ENCODE data around the gene SPESP1. TPM values are rescaled to one million over a fixed set of nuclear protein-coding genes. Genes with fewer than 3 reads are reported as not detected.

Gene SPESP1
- polyA plus RNA-seq, 2 of the 4 experiments (the other 2 are of a cell fraction): not detected

DNA sequence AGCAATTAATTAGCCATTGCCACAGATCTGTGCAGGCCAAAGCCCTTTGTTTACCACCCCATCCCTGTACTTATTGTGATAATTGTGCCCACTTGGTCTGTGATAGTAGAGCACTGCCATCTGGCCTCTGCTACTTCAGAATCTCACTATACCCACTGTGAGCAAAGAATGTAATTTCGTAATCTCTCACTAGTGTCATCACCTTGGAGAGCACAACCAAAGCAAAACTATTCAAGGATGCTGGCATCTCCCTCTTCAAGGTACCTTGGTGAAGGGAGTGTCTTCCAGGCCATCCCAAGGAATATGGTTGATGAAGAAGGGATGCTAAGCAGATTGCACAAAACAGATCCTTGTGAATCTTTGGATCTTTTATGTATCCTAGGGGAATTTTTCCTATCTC lies 49.5 kb downstream of the SPESP1 start:
- POLR2A ChIA-PET: no interaction called here
- H3K9me3 ChIP-seq: 0 out of 3 replicates have a peak, but pooled peaks cover 3% of the 10 kb centered on the region
- ATAC-seq: no peak; a peak in 1 of 6 replicates
- no peaks in the 10 kb centered on the region for H3K4me1 ChIP-seq
- H3K27ac ChIP-seq: no peak overlapping the region
- no peak for DNase-seq (ENCODE audit: low read depth in 1 of 2, low spot score in 1 of 2)
- TF ChIP-seq ZC3H11A (IDR thresholded peaks at IDR 0.05): no peak
- TF ChIP-seq ZNF302 (CRISPR knock-in tag; IDR thresholded peaks at IDR 0.05): no peak
- TF ChIP-seq RNF2 (IDR thresholded peaks at IDR 0.05; ENCODE audit: borderline replicate concordance, low read depth): no peak
- no peak for TF ChIP-seq POLR2AphosphoS2 (conservative IDR thresholded peaks at IDR 0.05; ENCODE audit: low read length)
- TF ChIP-seq EHMT2 (IDR thresholded peaks at IDR 0.05; ENCODE audit: low read depth): no peak
- TF ChIP-seq RAD21 (conservative IDR thresholded peaks at IDR 0.05 in 1 of 2, IDR thresholded peaks at IDR 0.05 in 1 of 2): no peak
- no peak for TF ChIP-seq FOSB (CRISPR knock-in tag; IDR thresholded peaks at IDR 0.05)
- TF ChIP-seq EHF (CRISPR knock-in tag; IDR thresholded peaks at IDR 0.05): no peak
- TF ChIP-seq HOXB13 (CRISPR knock-in tag; IDR thresholded peaks at IDR 0.05; ENCODE audit: low read depth): no peak
- TF ChIP-seq POLR2A (IDR thresholded peaks at IDR 0.05; ENCODE audit: low read length): no peak
- no peak for TF ChIP-seq CHD2 (IDR thresholded peaks at IDR 0.05; ENCODE audit: low read length, partially characterized antibody)
- no peak for TF ChIP-seq RARB (CRISPR knock-in tag; IDR thresholded peaks at IDR 0.05)
- TF ChIP-seq HEYL (CRISPR knock-in tag; IDR thresholded peaks at IDR 0.05): no peak
- no peak for TF ChIP-seq NPAS2 (CRISPR knock-in tag; IDR thresholded peaks at IDR 0.05; ENCODE audit: borderline replicate concordance)
- no peak for TF ChIP-seq NR3C1 (IDR thresholded peaks at IDR 0.05)
- no peak for TF ChIP-seq ZSCAN20 (CRISPR knock-in tag; IDR thresholded peaks at IDR 0.05)
- no peak for TF ChIP-seq JUNB (IDR thresholded peaks at IDR 0.05)
- no peak for TF ChIP-seq TFCP2L1 (CRISPR knock-in tag; IDR thresholded peaks at IDR 0.05)
- TF ChIP-seq RCOR1 (IDR thresholded peaks at IDR 0.05; ENCODE audit: low read depth, low read length): no peak
- TF ChIP-seq, protein P1, sequence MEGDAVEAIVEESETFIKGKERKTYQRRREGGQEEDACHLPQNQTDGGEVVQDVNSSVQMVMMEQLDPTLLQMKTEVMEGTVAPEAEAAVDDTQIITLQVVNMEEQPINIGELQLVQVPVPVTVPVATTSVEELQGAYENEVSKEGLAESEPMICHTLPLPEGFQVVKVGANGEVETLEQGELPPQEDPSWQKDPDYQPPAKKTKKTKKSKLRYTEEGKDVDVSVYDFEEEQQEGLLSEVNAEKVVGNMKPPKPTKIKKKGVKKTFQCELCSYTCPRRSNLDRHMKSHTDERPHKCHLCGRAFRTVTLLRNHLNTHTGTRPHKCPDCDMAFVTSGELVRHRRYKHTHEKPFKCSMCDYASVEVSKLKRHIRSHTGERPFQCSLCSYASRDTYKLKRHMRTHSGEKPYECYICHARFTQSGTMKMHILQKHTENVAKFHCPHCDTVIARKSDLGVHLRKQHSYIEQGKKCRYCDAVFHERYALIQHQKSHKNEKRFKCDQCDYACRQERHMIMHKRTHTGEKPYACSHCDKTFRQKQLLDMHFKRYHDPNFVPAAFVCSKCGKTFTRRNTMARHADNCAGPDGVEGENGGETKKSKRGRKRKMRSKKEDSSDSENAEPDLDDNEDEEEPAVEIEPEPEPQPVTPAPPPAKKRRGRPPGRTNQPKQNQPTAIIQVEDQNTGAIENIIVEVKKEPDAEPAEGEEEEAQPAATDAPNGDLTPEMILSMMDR (IDR thresholded peaks at IDR 0.05): no peak
- H3K4me2 ChIP-seq: no peak overlapping the region
- H3K4me3 ChIP-seq: no peak overlapping the region
- no peak for FAIRE-seq
- WGBS (ENCODE audit: missing lambda C conversion rate): 0% methylated on average over 1 of the region's 1 CpG
- CTCF ChIA-PET: interaction anchor here (0.5 to 1.7 kb wide), 3 partner anchors 11 to 307 kb away, joined by 3 to 4 read pairs (median 3); no protein-coding TSS in a partner anchor

DNA sequence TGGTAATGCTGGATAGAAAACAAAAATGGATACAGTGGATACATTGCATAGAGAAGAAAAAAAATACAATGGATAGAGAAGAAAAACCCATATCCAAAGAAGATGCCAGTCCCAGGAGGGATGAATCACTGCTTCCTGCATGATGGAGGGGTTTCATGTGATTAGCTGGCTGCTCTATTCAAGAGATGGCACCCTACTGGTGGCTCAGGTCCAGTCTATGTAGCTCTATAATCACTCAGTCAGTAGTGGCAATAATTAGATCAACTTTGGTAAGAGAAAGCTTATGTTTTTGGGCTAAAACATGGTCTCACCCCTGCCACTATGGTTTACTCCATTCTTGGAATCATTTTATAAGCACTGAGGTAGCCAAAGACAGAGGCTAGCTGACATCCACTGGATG lies 50.5 kb downstream of the SPESP1 start:
- Histone ChIP-seq H3K9me3 (no peaks in the 10 kb centered on the region), H3K4me1 (no peaks in the 10 kb centered on the region), H3K27ac (no peak overlapping the region), H3K4me3 (no peak overlapping the region), H3K4me2 (no peak overlapping the region)
- CTCF ChIA-PET: interaction anchor here (1.0 to 1.7 kb wide), 3 partner anchors 10 to 51 kb away, joined by 3 to 9 read pairs (median 4); no protein-coding TSS in a partner anchor
- DNase-seq (ENCODE audit: low read depth in 1 of 2, low spot score in 1 of 2) (no peak), FAIRE-seq (no peak), ATAC-seq (no peak)
- POLR2A ChIA-PET: no interaction called here
- TF ChIP-seq RFX5 (IDR thresholded peaks at IDR 0.05) (no peak), HOXB13 (CRISPR knock-in tag; IDR thresholded peaks at IDR 0.05; ENCODE audit: low read depth) (no peak), ZNF302 (CRISPR knock-in tag; IDR thresholded peaks at IDR 0.05) (no peak), HDAC2 (IDR thresholded peaks at IDR 0.05) (no peak), HEYL (CRISPR knock-in tag; IDR thresholded peaks at IDR 0.05) (no peak)
- TF ChIP-seq, protein P2, sequence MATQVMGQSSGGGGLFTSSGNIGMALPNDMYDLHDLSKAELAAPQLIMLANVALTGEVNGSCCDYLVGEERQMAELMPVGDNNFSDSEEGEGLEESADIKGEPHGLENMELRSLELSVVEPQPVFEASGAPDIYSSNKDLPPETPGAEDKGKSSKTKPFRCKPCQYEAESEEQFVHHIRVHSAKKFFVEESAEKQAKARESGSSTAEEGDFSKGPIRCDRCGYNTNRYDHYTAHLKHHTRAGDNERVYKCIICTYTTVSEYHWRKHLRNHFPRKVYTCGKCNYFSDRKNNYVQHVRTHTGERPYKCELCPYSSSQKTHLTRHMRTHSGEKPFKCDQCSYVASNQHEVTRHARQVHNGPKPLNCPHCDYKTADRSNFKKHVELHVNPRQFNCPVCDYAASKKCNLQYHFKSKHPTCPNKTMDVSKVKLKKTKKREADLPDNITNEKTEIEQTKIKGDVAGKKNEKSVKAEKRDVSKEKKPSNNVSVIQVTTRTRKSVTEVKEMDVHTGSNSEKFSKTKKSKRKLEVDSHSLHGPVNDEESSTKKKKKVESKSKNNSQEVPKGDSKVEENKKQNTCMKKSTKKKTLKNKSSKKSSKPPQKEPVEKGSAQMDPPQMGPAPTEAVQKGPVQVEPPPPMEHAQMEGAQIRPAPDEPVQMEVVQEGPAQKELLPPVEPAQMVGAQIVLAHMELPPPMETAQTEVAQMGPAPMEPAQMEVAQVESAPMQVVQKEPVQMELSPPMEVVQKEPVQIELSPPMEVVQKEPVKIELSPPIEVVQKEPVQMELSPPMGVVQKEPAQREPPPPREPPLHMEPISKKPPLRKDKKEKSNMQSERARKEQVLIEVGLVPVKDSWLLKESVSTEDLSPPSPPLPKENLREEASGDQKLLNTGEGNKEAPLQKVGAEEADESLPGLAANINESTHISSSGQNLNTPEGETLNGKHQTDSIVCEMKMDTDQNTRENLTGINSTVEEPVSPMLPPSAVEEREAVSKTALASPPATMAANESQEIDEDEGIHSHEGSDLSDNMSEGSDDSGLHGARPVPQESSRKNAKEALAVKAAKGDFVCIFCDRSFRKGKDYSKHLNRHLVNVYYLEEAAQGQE (IDR thresholded peaks at IDR 0.05): no peak

Data from A549 (cell line).